Measurements from ENCODE around the gene SORCS1.

DNA sequence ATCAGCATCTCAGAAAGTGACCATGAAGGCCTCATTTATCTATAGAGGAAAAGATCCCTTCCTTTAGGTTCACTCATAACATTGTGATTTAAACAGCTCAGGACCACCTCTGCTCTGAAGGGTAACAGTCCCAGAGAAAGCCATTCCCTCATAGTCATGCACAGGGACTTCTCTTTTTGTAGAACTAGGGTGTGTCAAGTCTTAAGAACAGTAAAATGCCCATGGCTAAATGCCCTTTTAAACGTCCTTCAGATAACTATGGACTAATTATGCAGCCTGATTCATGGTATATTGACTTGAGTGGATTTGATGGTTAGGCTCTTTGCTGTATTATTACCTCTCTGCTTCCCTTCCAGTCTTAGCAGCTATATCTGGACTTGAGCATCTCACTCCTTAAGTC is 337.8 kb downstream of the SORCS1 start:
- TF ChIP-seq, protein P1, sequence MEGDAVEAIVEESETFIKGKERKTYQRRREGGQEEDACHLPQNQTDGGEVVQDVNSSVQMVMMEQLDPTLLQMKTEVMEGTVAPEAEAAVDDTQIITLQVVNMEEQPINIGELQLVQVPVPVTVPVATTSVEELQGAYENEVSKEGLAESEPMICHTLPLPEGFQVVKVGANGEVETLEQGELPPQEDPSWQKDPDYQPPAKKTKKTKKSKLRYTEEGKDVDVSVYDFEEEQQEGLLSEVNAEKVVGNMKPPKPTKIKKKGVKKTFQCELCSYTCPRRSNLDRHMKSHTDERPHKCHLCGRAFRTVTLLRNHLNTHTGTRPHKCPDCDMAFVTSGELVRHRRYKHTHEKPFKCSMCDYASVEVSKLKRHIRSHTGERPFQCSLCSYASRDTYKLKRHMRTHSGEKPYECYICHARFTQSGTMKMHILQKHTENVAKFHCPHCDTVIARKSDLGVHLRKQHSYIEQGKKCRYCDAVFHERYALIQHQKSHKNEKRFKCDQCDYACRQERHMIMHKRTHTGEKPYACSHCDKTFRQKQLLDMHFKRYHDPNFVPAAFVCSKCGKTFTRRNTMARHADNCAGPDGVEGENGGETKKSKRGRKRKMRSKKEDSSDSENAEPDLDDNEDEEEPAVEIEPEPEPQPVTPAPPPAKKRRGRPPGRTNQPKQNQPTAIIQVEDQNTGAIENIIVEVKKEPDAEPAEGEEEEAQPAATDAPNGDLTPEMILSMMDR (IDR thresholded peaks at IDR 0.05) = no peak
- TF ChIP-seq POLR2A (IDR thresholded peaks at IDR 0.05) = no peak

Data from right lobe of liver (tissue), 4 donors.